ENCODE results near the gene OR2M5. TPM values are rescaled to one million over a fixed set of nuclear protein-coding genes. Genes with fewer than 3 reads are reported as not detected.

OR2M5 gene
- not detected for total RNA-seq
- long read RNA-seq: 0 reads

DNA sequence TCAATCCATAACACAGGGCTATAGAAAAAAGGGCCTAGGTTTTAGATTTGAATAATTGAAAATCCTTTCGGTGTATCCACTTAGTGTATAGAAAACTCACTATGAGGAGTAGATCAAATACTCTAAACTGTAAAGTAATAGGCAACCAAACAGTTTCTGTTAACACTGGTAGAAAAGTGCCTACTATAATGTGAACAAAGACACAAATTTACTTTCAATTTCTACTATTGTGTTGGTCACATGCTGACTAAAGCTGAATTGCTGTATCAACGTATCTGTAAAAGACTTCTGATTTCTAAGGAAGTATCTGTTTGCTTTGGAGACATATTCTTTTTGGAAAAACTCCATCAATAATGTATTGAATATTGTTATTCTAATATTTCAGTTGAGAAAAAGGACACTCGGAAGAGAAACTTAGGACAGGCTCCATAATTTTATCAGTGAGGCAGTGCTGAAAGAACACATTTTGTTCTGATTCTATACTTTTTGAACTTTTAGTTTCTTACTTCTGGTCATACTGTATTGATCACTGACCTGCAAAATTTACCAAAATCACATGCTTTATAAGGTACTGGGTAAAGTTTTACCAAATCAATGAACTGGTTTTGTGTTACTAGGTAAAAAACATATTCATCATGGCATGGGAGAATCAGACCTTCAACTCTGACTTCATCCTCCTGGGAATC, at the start of gene OR2M5:
Gene OR2M5 (plus strand): TSS at position 636 of the 686 bp plus-strand sequence. CDS start 0 bp downstream, at position 636.
- ATAC-seq (no peak), DNase-seq (no peak)
- intact Hi-C loops (cut with DNase I, micrococcal nuclease): no loop called here

GRCh38 chr1:248098529-248098928, 46.4 kb upstream of the OR2M5 start:
- intact Hi-C loops (cut with DNase I, micrococcal nuclease): no loop called here
- no peak for ATAC-seq

GRCh38 chr1:248102847-248103246, 42.1 kb upstream of the OR2M5 start:
- intact Hi-C loops (cut with DNase I, micrococcal nuclease): no loop called here
- ATAC-seq (no peak), DNase-seq (no peak)

More at GRCh38 chr1:248098529-248098928, 46.4 kb upstream of the OR2M5 start:
- no peak for DNase-seq

GRCh38 chr1:248111157-248111556, 33.8 kb upstream of the OR2M5 start:
- intact Hi-C loops (cut with DNase I, micrococcal nuclease): no loop called here
- ATAC-seq: no peak

GRCh38 chr1:248114890-248115289, 30.1 kb upstream of the OR2M5 start:
- ATAC-seq: no peak
- DNase-seq: no peak
- intact Hi-C loops (cut with DNase I, micrococcal nuclease): no loop called here

More at GRCh38 chr1:248111157-248111556, 33.8 kb upstream of the OR2M5 start:
- no peak for DNase-seq

GRCh38 chr1:248127653-248128052, 17.3 kb upstream of the OR2M5 start:
- intact Hi-C loops (cut with DNase I, micrococcal nuclease): no loop called here
- DNase-seq (no peak), ATAC-seq (no peak)

DNA sequence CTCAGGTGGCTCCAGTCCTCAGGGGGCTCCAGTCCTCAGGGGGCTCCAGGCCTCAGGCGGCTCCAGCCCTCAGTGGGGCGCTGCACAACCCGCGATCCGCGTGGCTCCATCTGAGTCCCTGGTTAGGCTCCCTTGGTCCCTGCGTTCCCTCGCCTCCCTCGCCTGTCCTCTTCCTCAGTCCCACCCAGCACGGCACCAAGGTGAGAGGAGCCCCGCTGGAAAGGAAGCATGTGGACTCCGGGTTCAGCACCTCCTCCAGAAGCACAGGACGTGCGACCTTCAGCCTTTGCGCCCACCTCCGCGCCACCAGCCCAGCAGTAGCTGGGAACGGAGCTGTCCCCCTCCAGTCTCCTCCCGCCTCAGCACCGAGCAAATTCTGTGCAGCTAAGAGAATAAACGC, 8.1 kb upstream of the OR2M5 start:
- ATAC-seq: no peak
- no peak for DNase-seq
- intact Hi-C loops (cut with DNase I, micrococcal nuclease): no loop called here

- intact Hi-C loops (cut with DNase I, micrococcal nuclease): no loop called here
- no peak for ATAC-seq
Observed at GRCh38 chr1:248140846-248141245, 4.1 kb upstream of the OR2M5 start.

DNA sequence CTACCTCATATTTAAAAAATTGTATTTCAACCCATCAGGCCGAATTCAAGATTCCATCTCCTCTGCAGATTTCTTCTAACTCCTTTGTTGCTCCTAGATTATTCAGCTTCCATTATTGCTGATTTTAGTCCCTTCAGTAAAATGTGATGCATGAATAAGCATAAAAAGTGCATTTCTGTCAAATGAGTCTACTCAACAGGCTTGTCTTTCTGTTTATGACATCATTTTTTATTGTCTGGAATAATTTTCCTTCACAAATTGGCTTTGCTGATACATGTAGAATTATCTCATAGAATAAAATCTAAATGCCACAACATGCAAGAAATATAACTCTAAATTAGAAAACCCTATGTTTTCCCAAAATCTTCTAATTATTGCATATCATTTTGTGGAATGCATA, 1.6 kb upstream of the OR2M5 start:
- ATAC-seq (no peak), DNase-seq (no peak)
- intact Hi-C loops (cut with DNase I, micrococcal nuclease): no loop called here

More at GRCh38 chr1:248140846-248141245, 4.1 kb upstream of the OR2M5 start:
- DNase-seq: no peak

- intact Hi-C loops (cut with DNase I, micrococcal nuclease): no loop called here
- no peak for DNase-seq
- no peak for ATAC-seq
Observed at GRCh38 chr1:248152056-248152827, 7.3 kb downstream of the OR2M5 start.

DNA sequence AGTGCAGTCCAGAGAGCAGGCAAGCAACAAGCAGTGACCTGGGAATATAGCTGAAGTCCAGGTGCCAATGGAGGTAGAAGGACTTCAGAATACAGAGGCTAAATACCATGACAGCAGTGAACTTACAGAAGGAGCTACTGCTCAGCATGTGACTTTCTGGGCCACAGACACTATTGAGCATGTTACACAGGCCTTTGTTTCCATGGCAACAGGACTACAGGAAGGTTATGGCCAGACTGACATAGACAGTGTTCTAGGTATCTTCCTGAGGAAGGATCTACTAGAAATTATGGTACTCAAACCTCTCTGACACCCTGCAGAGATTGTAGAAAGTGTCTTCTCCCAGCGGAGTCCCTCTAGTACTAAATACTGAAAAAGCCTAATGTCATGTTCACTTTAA, 11.0 kb downstream of the OR2M5 start:
- no peak for DNase-seq
- intact Hi-C loops (cut with DNase I, micrococcal nuclease): no loop called here
- ATAC-seq: no peak

- ATAC-seq (no peak), DNase-seq (no peak)
- intact Hi-C loops (cut with DNase I, micrococcal nuclease): no loop called here
Observed at GRCh38 chr1:248158758-248159157, 13.8 kb downstream of the OR2M5 start.

DNA sequence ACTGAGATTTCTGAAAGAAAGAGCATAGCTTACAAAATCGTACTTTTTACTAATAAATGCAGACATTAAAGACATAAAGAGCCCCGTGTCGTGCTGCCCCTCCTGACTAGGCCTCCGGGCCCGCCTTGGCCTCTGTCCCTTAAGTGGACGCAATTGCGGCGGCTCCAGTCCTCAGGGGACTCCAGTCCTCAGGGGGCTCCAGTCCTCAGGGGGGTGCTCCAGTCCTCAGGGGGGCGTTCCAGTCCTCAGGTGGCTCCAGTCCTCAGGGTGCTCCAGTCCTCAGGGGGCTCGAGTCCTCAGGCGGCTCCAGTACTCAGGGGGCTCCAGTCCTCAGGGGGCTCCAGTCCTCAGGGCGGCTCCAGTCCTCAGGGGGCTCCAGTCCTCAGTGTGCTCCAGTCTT, 19.1 kb downstream of the OR2M5 start:
- ATAC-seq: no peak
- intact Hi-C loops (cut with DNase I, micrococcal nuclease): no loop called here

DNA sequence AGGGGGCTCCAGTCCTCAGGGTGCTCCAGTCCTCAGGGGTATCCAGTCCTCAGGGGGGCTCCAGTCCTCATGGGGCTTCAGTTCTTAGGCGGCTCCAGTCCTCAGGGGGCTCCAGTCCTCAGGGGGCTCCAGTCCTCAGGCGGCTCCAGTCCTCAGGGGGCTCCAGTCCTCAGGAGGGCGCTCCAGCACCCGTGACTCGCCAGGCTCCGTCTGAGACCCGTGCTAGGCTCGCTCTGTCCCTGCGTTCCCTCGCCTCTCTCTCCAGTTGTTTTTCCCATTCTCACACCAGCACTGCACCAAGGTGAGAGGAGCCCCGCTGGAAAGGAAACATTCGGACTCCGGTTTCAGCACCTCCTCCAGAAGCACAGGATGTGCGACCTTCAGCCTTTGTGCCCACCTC, 20.2 kb downstream of the OR2M5 start:
- intact Hi-C loops (cut with DNase I, micrococcal nuclease): no loop called here
- no peak for DNase-seq
- ATAC-seq: no peak

More for the DNA sequence above, 19.1 kb downstream of the OR2M5 start:
- no peak for DNase-seq

DNA sequence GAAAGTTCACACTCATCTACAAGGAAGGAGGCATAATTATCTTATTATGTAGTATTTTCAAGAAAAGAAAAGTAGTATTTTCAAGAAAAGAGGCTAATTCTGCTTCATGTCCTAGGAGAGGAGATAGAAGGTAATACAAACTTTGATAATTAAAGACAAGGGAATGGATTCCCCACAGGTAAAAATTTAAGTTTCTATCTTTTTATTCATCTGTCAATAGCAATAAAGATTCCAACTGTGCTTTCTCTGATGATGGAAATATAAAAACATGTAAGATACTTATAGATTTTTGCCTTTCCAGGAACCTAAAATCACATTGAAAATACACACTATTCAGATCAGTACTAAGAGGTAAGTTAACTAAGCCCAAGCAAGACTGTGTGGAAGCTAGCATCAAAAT, 29.6 kb downstream of the OR2M5 start, which contains the start of gene OR2M2:
Gene OR2M2 (plus strand): TSS at position 301 of the 400 bp plus-strand sequence. CDS start 5,165 bp downstream, outside the sequence.
- DNase-seq (no peak), ATAC-seq (no peak)
- intact Hi-C loops (cut with DNase I, micrococcal nuclease): no loop called here

GRCh38 chr1:248183996-248184395, 39.0 kb downstream of the OR2M5 start:
- intact Hi-C loops (cut with DNase I, micrococcal nuclease): no loop called here
- DNase-seq: no peak
- no peak for ATAC-seq

DNA sequence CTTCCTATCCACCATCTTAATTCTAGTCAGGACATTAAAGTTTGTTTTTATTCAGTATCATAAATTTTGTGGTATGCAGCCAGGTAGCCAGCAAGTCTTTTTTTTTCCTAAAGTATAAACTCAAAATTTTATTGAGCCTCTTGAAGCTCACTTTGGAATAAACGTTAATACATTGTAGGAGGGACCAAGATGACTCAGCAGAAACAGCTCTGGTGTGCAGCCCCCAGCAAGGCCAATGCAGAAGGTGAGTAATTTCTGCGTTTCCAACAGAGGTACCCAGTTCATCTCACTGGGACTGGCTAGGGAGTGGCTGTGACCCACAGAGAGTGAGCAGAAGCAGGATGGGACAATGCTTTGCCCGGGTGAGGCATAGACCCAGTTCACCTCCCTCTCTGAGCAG, 42.4 kb downstream of the OR2M5 start:
- ATAC-seq (no peak), DNase-seq (no peak)
- intact Hi-C loops (cut with DNase I, micrococcal nuclease): no loop called here

DNA sequence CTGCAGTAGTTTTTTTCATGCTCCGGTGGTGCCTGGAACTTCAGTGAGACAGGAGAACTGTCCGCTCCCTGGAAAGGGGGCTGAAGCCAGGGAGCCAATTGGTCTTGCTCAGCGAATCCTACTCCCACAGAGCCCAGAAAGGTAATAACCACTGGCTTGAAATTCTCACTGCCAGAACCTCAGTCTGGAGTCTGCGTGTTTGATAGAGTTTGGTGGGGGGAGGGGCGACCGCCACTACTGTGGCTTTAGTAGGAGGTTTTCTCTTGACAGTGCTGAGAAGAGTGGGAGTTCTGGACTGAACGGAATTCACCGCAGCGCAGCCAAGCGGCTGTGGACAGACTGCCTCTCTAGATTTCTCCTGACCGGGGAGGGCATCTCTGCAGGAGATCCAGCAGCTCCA, 44.1 kb downstream of the OR2M5 start:
- intact Hi-C loops (cut with DNase I, micrococcal nuclease): no loop called here
- DNase-seq (no peak), ATAC-seq (no peak)

DNA sequence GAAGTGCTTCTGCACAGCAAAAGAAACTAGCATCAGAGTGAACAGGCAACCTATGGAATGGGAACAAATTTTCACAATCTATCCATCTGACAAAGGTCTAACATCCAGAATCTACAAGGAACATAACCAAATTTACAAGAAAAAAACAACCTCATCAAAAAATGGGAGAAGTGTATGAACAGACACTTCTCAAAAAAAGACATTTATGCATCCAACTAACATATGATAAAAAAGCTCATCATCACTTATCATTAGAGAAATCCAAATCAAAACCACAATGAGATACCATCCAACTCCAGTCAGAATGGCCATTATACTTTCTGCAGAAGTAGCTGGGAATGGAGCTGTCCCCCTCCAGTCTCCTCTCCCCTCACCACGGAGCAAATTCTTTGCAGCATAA, 49.2 kb downstream of the OR2M5 start:
- intact Hi-C loops (cut with DNase I, micrococcal nuclease): no loop called here
- ATAC-seq: no peak

More for the DNA sequence above, 49.2 kb downstream of the OR2M5 start:
- DNase-seq: no peak

Data from left colon (tissue), 2 donors.